ENCODE data around the gene RXRG. TPM values are rescaled to one million over a fixed set of nuclear protein-coding genes. Genes with fewer than 3 reads are reported as not detected.

The RXRG gene
- polyA plus RNA-seq, 1 of the 3 experiments (the other 2 are of a cell fraction), result not detected

GRCh38 chr1:165355139-165355976 lies 89.6 kb downstream of the RXRG start:
- ChIA-PET CTCF (interaction anchor here (0.6 to 7.8 kb wide), 4 partner anchors 8 to 297 kb away, joined by 3 to 75 read pairs (median 4); no protein-coding TSS in a partner anchor), POLR2A (no interaction called here)
- TF ChIP-seq JUND (IDR thresholded peaks at IDR 0.05), result no peak
- no peak for TF ChIP-seq RFX5 (IDR thresholded peaks at IDR 0.05; ENCODE audit: low read length)
- TF ChIP-seq IRF3 (IDR thresholded peaks at IDR 0.05; ENCODE audit: low read depth, low read length), result no peak
- TF ChIP-seq, protein P1, sequence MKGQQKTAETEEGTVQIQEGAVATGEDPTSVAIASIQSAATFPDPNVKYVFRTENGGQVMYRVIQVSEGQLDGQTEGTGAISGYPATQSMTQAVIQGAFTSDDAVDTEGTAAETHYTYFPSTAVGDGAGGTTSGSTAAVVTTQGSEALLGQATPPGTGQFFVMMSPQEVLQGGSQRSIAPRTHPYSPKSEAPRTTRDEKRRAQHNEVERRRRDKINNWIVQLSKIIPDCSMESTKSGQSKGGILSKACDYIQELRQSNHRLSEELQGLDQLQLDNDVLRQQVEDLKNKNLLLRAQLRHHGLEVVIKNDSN (IDR thresholded peaks at IDR 0.05; ENCODE audit: borderline replicate concordance, low read depth), result no peak
- TF ChIP-seq MEF2A (IDR thresholded peaks at IDR 0.05; ENCODE audit: borderline replicate concordance, low read depth), result no peak
- TF ChIP-seq RCOR1 (IDR thresholded peaks at IDR 0.05; ENCODE audit: low read length), result no peak
- no peak for TF ChIP-seq NRF1 (IDR thresholded peaks at IDR 0.05; ENCODE audit: low read depth, low read length)
- TF ChIP-seq GATA2 (CRISPR knock-in tag; IDR thresholded peaks at IDR 0.05), result no peak
- TF ChIP-seq, protein P2, sequence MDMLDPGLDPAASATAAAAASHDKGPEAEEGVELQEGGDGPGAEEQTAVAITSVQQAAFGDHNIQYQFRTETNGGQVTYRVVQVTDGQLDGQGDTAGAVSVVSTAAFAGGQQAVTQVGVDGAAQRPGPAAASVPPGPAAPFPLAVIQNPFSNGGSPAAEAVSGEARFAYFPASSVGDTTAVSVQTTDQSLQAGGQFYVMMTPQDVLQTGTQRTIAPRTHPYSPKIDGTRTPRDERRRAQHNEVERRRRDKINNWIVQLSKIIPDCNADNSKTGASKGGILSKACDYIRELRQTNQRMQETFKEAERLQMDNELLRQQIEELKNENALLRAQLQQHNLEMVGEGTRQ (IDR thresholded peaks at IDR 0.05; ENCODE audit: borderline replicate concordance, low read depth, low read length), result no peak
- TF ChIP-seq TEAD4 (IDR thresholded peaks at IDR 0.05; ENCODE audit: borderline replicate concordance, insufficient read depth), result no peak
- TF ChIP-seq, protein P3, sequence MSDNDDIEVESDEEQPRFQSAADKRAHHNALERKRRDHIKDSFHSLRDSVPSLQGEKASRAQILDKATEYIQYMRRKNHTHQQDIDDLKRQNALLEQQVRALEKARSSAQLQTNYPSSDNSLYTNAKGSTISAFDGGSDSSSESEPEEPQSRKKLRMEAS (IDR thresholded peaks at IDR 0.05; ENCODE audit: low read depth), result no peak
- no peak overlapping the region for H2AFZ ChIP-seq (ENCODE audit: low read depth)
- no peaks in the 10 kb centered on the region for H3F3A ChIP-seq (replicated peaks; ENCODE audit: insufficient read depth)
- no peaks in the 10 kb centered on the region for H3K79me2 ChIP-seq (ENCODE audit: insufficient read depth)
- H3K36me3 ChIP-seq (replicated peaks in 1 of 2; ENCODE audit: control insufficient read depth in 1 of 2, insufficient read depth in 2 of 2, low read length in 1 of 2), result no peaks in the 10 kb centered on the region
- no peaks in the 10 kb centered on the region for H3K9me3 ChIP-seq
- H3K27ac ChIP-seq (ENCODE audit: low read depth in 2 of 2, low read length in 1 of 2), result no peak overlapping the region
- H3K4me1 ChIP-seq (ENCODE audit: control insufficient read depth in 1 of 2, insufficient read depth in 2 of 2, low read depth in 1 of 2, low read length in 1 of 2), result no peaks in the 10 kb centered on the region
- 22% methylated on average over 48 of the region's 53 CpGs for WGBS (ENCODE audit: low lambda C conversion rate)
- H3K4me2 ChIP-seq, result no peak overlapping the region
- no peaks in the 10 kb centered on the region for H4K20me1 ChIP-seq (ENCODE audit: insufficient read depth)
- no peak overlapping the region for H3K9ac ChIP-seq
- no peaks in the 10 kb centered on the region for H3K9me2 ChIP-seq
- no peak for DNase-seq
- peaks cover 52% of the 10 kb centered on the region for H3K27me3 ChIP-seq (ENCODE audit: insufficient read depth)
- no peak overlapping the region for H3K4me3 ChIP-seq (ENCODE audit: low read depth in 2 of 2, low read length in 1 of 2)

DNA sequence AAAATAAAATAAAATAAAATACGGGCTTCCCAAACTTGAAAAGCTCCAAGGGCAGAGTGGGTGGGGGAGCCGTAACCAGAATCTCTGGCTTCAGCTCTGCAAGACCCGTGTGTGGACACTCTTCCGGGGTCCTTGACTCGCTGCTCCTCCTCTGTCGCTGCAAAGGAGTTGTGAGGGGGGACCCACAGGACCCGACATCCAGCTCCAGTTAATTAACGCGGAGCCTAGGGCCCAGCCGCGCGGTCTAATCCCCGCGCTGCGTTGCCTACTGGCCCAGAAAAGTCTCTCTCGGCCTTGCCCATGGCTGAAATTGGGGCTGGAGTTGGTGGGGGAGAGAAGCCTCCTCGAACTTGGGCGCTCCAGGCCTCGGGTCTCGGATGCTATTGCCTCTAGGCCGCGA lies 90.2 kb downstream of the RXRG start:
- H3F3A ChIP-seq (replicated peaks; ENCODE audit: insufficient read depth), result no peaks in the 10 kb centered on the region
- WGBS (ENCODE audit: low lambda C conversion rate), result 17% methylated on average over 18 of the region's 22 CpGs
- H3K4me2 ChIP-seq, result no peak overlapping the region
- ChIA-PET POLR2A (no interaction called here), CTCF (interaction anchor here (0.6 to 7.8 kb wide), 4 partner anchors 9 to 297 kb away, joined by 3 to 75 read pairs (median 4); no protein-coding TSS in a partner anchor)
- no peaks in the 10 kb centered on the region for H3K36me3 ChIP-seq (replicated peaks in 1 of 2; ENCODE audit: control insufficient read depth in 1 of 2, insufficient read depth in 2 of 2, low read length in 1 of 2)
- DNase-seq, result no peak
- no peaks in the 10 kb centered on the region for H4K20me1 ChIP-seq (ENCODE audit: insufficient read depth)
- H3K4me3 ChIP-seq (ENCODE audit: low read depth in 2 of 2, low read length in 1 of 2), result no peak overlapping the region
- no peaks in the 10 kb centered on the region for H3K79me2 ChIP-seq (ENCODE audit: insufficient read depth)
- H3K9ac ChIP-seq, result no peak overlapping the region
- H3K27ac ChIP-seq (ENCODE audit: low read depth in 2 of 2, low read length in 1 of 2), result no peak overlapping the region
- TF ChIP-seq, protein P3 (IDR thresholded peaks at IDR 0.05; ENCODE audit: low read depth), result no peak
- TF ChIP-seq RCOR1 (IDR thresholded peaks at IDR 0.05; ENCODE audit: low read length) (no peak), CHD2 (IDR thresholded peaks at IDR 0.05; ENCODE audit: low read length, partially characterized antibody) (no peak), EZH2phosphoT487 (IDR thresholded peaks at IDR 0.05; ENCODE audit: borderline replicate concordance, low read depth) (no peak)
- TF ChIP-seq, protein P2 (IDR thresholded peaks at IDR 0.05; ENCODE audit: borderline replicate concordance, low read depth, low read length), result no peak
- TF ChIP-seq, protein P4, sequence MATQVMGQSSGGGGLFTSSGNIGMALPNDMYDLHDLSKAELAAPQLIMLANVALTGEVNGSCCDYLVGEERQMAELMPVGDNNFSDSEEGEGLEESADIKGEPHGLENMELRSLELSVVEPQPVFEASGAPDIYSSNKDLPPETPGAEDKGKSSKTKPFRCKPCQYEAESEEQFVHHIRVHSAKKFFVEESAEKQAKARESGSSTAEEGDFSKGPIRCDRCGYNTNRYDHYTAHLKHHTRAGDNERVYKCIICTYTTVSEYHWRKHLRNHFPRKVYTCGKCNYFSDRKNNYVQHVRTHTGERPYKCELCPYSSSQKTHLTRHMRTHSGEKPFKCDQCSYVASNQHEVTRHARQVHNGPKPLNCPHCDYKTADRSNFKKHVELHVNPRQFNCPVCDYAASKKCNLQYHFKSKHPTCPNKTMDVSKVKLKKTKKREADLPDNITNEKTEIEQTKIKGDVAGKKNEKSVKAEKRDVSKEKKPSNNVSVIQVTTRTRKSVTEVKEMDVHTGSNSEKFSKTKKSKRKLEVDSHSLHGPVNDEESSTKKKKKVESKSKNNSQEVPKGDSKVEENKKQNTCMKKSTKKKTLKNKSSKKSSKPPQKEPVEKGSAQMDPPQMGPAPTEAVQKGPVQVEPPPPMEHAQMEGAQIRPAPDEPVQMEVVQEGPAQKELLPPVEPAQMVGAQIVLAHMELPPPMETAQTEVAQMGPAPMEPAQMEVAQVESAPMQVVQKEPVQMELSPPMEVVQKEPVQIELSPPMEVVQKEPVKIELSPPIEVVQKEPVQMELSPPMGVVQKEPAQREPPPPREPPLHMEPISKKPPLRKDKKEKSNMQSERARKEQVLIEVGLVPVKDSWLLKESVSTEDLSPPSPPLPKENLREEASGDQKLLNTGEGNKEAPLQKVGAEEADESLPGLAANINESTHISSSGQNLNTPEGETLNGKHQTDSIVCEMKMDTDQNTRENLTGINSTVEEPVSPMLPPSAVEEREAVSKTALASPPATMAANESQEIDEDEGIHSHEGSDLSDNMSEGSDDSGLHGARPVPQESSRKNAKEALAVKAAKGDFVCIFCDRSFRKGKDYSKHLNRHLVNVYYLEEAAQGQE (IDR thresholded peaks at IDR 0.05; ENCODE audit: low read depth, low read length), result no peak
- H3K27me3 ChIP-seq (ENCODE audit: insufficient read depth), result peaks cover 52% of the 10 kb centered on the region
- H2AFZ ChIP-seq (ENCODE audit: low read depth), result no peak overlapping the region
- no peaks in the 10 kb centered on the region for H3K9me3 ChIP-seq
- no peaks in the 10 kb centered on the region for H3K9me2 ChIP-seq
- no peaks in the 10 kb centered on the region for H3K4me1 ChIP-seq (ENCODE audit: control insufficient read depth in 1 of 2, insufficient read depth in 2 of 2, low read depth in 1 of 2, low read length in 1 of 2)
